HG03571 (cell line): ENCODE data around the gene GZF1.

Experiments used
- ATAC-seq: cut with Tn5 transposase; IDR thresholded peaks from one replicate; pipeline ENCODE4 v1.9.1; 2021; ENCODE audit not compliant: unreplicated experiment

GZF1 gene

GRCh38 chr20:23361476-23362391, at the start of gene GZF1:
TSS of gene GZF1 (plus strand) at chr20:23362182. CDS start at chr20:23364384, 2,202 bp downstream.
- ATAC-seq: peak; percentile 70

- ATAC-seq: no peak
These were observed 48.7 kb upstream of the GZF1 start for GRCh38 chr20:23313271-23313670.

GRCh38 chr20:23314699-23315098, 47.3 kb upstream of the GZF1 start:
- ATAC-seq: no peak

GRCh38 chr20:23315099-23315498, 46.9 kb upstream of the GZF1 start:
- no peak for ATAC-seq

- ATAC-seq: no peak
These were observed 45.4 kb upstream of the GZF1 start for GRCh38 chr20:23316626-23317025.

GRCh38 chr20:23317081-23317480, 44.9 kb upstream of the GZF1 start:
- no peak for ATAC-seq

- ATAC-seq: no peak
These were observed 43.6 kb upstream of the GZF1 start for GRCh38 chr20:23318347-23318746.

GRCh38 chr20:23320317-23320716, 41.7 kb upstream of the GZF1 start:
- no peak for ATAC-seq

GRCh38 chr20:23325107-23325506, 36.9 kb upstream of the GZF1 start:
- ATAC-seq: no peak

GRCh38 chr20:23326774-23327173, 35.2 kb upstream of the GZF1 start:
- no peak for ATAC-seq

GRCh38 chr20:23327617-23328333, 34.2 kb upstream of the GZF1 start:
- no peak for ATAC-seq

GRCh38 chr20:23331450-23332350, 30.3 kb upstream of the GZF1 start:
- ATAC-seq: no peak

- no peak for ATAC-seq
These were observed 29.5 kb upstream of the GZF1 start for GRCh38 chr20:23332467-23332866.

GRCh38 chr20:23334111-23334510, 27.9 kb upstream of the GZF1 start:
- ATAC-seq: no peak

GRCh38 chr20:23335521-23335920, 26.5 kb upstream of the GZF1 start:
- ATAC-seq: no peak

GRCh38 chr20:23336476-23336875, 25.5 kb upstream of the GZF1 start:
- ATAC-seq: no peak

- no peak for ATAC-seq
These were observed 24.7 kb upstream of the GZF1 start for GRCh38 chr20:23337312-23337711.

GRCh38 chr20:23339986-23340385, 22.0 kb upstream of the GZF1 start:
- ATAC-seq: no peak

GRCh38 chr20:23340524-23340923, 21.5 kb upstream of the GZF1 start:
- no peak for ATAC-seq

- ATAC-seq: no peak
These were observed 20.9 kb upstream of the GZF1 start for GRCh38 chr20:23341073-23341472.

- ATAC-seq: no peak
These were observed 18.4 kb upstream of the GZF1 start for GRCh38 chr20:23343590-23343989.
